Stimulated activated naive CD4-positive, alpha-beta T cell (primary cell): ENCODE measurements around the gene C2CD4C.
"Not testable (repeated sequence)": the region's sequence is repeated elsewhere in the genome, so short reads cannot be mapped to it uniquely, and the experiment has no call there.

Source experiments
- DNase-seq, 6 experiments: peaks; one replicate each; lab custom pipeline; 2025; lab: John Stamatoyannopoulos, UW

Gene C2CD4C

GRCh38 chr19:408902-409515 is at the start of gene C2CD4C:
TSS of gene C2CD4C (minus strand) at chr19:409147. CDS start at chr19:408361, 786 bp downstream.
- DNase-seq: peak in 1 of 6 experiments; percentile 25

- no peak for DNase-seq
These were observed 49.4 kb upstream of the C2CD4C start for GRCh38 chr19:458091-459042.

- no peak for DNase-seq
These were observed 48.7 kb upstream of the C2CD4C start for GRCh38 chr19:457636-458035.

GRCh38 chr19:456547-457110 is 47.7 kb upstream of the C2CD4C start:
- no peak for DNase-seq

- no peak for DNase-seq
These were observed 47.1 kb upstream of the C2CD4C start for GRCh38 chr19:455851-456546.

- no peak for DNase-seq
These were observed 46.2 kb upstream of the C2CD4C start for GRCh38 chr19:455031-455705.

GRCh38 chr19:453606-454005 is 44.7 kb upstream of the C2CD4C start:
- no peak for DNase-seq

GRCh38 chr19:452829-453228 is 43.9 kb upstream of the C2CD4C start:
- DNase-seq: no peak

- DNase-seq: not testable (repeated sequence)
These were observed 42.0 kb upstream of the C2CD4C start for GRCh38 chr19:450912-451481.

GRCh38 chr19:449916-450315 is 41.0 kb upstream of the C2CD4C start:
- no peak for DNase-seq

- DNase-seq: no peak
These were observed 39.0 kb upstream of the C2CD4C start for GRCh38 chr19:447816-448560.

GRCh38 chr19:447064-447426 is 38.1 kb upstream of the C2CD4C start:
- DNase-seq: no peak

GRCh38 chr19:444677-445210 is 35.8 kb upstream of the C2CD4C start:
- DNase-seq: no peak

- no peak for DNase-seq
These were observed 34.1 kb upstream of the C2CD4C start for GRCh38 chr19:443005-443404.

GRCh38 chr19:442085-442484 is 33.1 kb upstream of the C2CD4C start:
- DNase-seq: no peak

GRCh38 chr19:441213-441836 is 32.4 kb upstream of the C2CD4C start:
- DNase-seq: no peak

GRCh38 chr19:440391-441212 is 31.7 kb upstream of the C2CD4C start:
- DNase-seq: no peak

- DNase-seq: no peak
These were observed 30.4 kb upstream of the C2CD4C start for GRCh38 chr19:439167-439900.
